ENCODE results near the gene PRUNE2. TPM values are rescaled to one million over a fixed set of nuclear protein-coding genes. Genes with fewer than 3 reads are reported as not detected.

Gene PRUNE2
- total and polyA plus RNA-seq, 9 of the 15 experiments (the other 6 are each of a cell fraction or from before 2014, with no cell fraction given) = 0.05 to 0.45 (median 0.18) TPM; not detected in 1

DNA sequence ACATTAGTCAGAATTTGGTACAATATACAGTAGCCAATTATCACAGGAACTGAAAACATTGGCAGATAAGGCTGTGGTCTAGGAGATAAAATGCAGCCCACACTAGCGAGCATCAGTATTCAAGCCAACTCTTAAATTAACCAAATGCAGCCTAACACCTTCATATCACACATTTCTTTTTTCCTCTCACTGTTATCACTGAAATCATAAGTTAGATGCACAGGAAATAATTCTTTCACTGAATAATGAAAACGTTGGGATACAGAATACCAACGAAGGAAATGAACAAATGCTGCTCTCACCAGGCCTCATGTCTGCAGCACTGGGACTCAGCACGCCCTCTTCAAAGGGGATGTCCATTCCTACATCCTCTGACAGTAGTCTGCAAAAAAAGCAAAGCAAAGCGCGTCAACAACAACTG is 250.8 kb downstream of the PRUNE2 start:
- BruUV-seq (replicated peaks) = no TSS peak
- no peak for DNase-seq (ENCODE audit: extremely low read depth in 1 of 4, low spot score in 3 of 4)
- H3K4me3 ChIP-seq = no peak overlapping the region
- H3K4me1 ChIP-seq (replicated peaks in 1 of 2; ENCODE audit: control insufficient read depth in 2 of 2, insufficient read depth in 2 of 2, low read length in 2 of 2) = peaks cover 0 to 16% of the 10 kb centered on the region in 2 experiments; a peak in 2 of 5 replicates
- ChIA-PET POLR2A (interaction anchor here (1.2 kb wide), 1 partner anchor 27 kb away, joined by 3 read pairs; no protein-coding TSS in a partner anchor), CTCF (ENCODE audit: low intra/inter-chr PET ratio) (no interaction called here)
- H3K27me3 ChIP-seq (ENCODE audit: control insufficient read depth in 2 of 2, insufficient read depth in 2 of 2, low read length in 2 of 2) = no peaks in the 10 kb centered on the region
- intact Hi-C loops (cut with micrococcal nuclease) (loop anchor here (5.0 kb wide), 1 partner anchor 113 kb away; no protein-coding TSS in a partner anchor), in situ Hi-C loops (cut with MboI) (no loop called here)
- H3K27ac ChIP-seq (ENCODE audit: extremely low read depth, low read depth, low read length) = no peak overlapping the region
- ATAC-seq = no peak
- H3K4me2 ChIP-seq (ENCODE audit: insufficient read depth, low read length) = no peak overlapping the region
- H3K9me3 ChIP-seq (replicated peaks; ENCODE audit: control insufficient read depth, insufficient read depth, low read depth, low read length) = no peaks in the 10 kb centered on the region; the same call in 1 of the 2 replicates
- H3K9ac ChIP-seq (ENCODE audit: insufficient read depth in 1 of 2, low read depth in 2 of 2, low read length in 2 of 2) = no peak overlapping the region
- H2AFZ ChIP-seq (ENCODE audit: low read depth, low read length) = no peak overlapping the region
- no peaks in the 10 kb centered on the region for H4K20me1 ChIP-seq (replicated peaks; ENCODE audit: control insufficient read depth, insufficient read depth, low read length)
- 0% methylated on average over 1 of the region's 6 CpGs for WGBS (ENCODE audit: insufficient coverage, low coverage, missing lambda C conversion rate)
- H3K79me2 ChIP-seq (ENCODE audit: control insufficient read depth, insufficient read depth, low read length) = no peaks in the 10 kb centered on the region
- TF ChIP-seq GABPA (tag; conservative IDR thresholded peaks at IDR 0.05; ENCODE audit: low read depth) (no peak), MIER1 (IDR thresholded peaks at IDR 0.05; ENCODE audit: low read depth) (no peak), ZNF436 (CRISPR knock-in tag; IDR thresholded peaks at IDR 0.05) (no peak), HEY1 (CRISPR knock-in tag; IDR thresholded peaks at IDR 0.05; ENCODE audit: borderline replicate concordance) (no peak), CCNT2 (IDR thresholded peaks at IDR 0.05; ENCODE audit: borderline replicate concordance, extremely low read depth, insufficient read length, low read depth, low read length) (no peak), MNT (conservative IDR thresholded peaks at IDR 0.05) (no peak), ZNF586 (CRISPR knock-in tag; conservative IDR thresholded peaks at IDR 0.05) (no peak), PREB (CRISPR knock-in tag; IDR thresholded peaks at IDR 0.05) (no peak), ZNF165 (CRISPR knock-in tag; IDR thresholded peaks at IDR 0.05; ENCODE audit: borderline replicate concordance) (no peak), TSC22D4 (tag; IDR thresholded peaks at IDR 0.05) (no peak)
- TF ChIP-seq, protein P1, sequence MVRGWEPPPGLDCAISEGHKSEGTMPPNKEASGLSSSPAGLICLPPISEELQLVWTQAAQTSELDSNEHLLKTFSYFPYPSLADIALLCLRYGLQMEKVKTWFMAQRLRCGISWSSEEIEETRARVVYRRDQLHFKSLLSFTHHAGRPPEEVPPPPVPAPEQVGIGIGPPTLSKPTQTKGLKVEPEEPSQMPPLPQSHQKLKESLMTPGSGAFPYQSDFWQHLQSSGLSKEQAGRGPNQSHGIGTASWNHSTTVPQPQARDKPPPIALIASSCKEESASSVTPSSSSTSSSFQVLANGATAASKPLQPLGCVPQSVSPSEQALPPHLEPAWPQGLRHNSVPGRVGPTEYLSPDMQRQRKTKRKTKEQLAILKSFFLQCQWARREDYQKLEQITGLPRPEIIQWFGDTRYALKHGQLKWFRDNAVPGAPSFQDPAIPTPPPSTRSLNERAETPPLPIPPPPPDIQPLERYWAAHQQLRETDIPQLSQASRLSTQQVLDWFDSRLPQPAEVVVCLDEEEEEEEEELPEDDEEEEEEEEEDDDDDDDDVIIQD (CRISPR knock-in tag; IDR thresholded peaks at IDR 0.05) = no peak
- TF ChIP-seq, protein P2, sequence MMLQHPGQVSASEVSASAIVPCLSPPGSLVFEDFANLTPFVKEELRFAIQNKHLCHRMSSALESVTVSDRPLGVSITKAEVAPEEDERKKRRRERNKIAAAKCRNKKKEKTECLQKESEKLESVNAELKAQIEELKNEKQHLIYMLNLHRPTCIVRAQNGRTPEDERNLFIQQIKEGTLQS (IDR thresholded peaks at IDR 0.05) = no peak
- TF ChIP-seq, protein P2 (CRISPR knock-in tag; conservative IDR thresholded peaks at IDR 0.05) = no peak
- H3K36me3 ChIP-seq (ENCODE audit: control insufficient read depth, insufficient read depth, low read length) = no peaks in the 10 kb centered on the region
- FAIRE-seq = no peak
- no peaks in the 10 kb centered on the region for H3K9me1 ChIP-seq (ENCODE audit: control insufficient read depth, insufficient read depth, low read length)

Measured in K562 (cell line).